Kidney (tissue), 14 donors: ENCODE results near the gene TBC1D5. TPM values are rescaled to one million over a fixed set of nuclear protein-coding genes. Genes with fewer than 3 reads are reported as not detected.
"Not testable (repeated sequence)": the region's sequence is repeated elsewhere in the genome, so short reads cannot be mapped to it uniquely, and the experiment has no call there.

Source experiments
- DNase-seq, 5 donors: peaks; one replicate each; pipeline ENCODE4 v3.0.0-alpha.2; 2013 to 2020
- FAIRE-seq: peaks from 2 replicates; lab custom pipeline; 2012; peaks lifted over from hg19 to GRCh38; lab: Jason Lieb, UNC
- H3K27ac ChIP-seq, 2 donors: one replicate each; pipeline ENCODE4 v1.7.0; 2013; ENCODE audit warnings: low read depth in 2 of 2, low read length in 2 of 2, inconsistent platforms in 1 of 2
- H3K27me3 ChIP-seq: one replicate; pipeline ENCODE4 v1.7.1; 2013; ENCODE audit warnings: low read length, inconsistent platforms; ENCODE audit not compliant: control insufficient read depth, insufficient read depth
- H3K36me3 ChIP-seq, 3 donors: one replicate each; pipeline versions ENCODE4 v1.7.0 to v1.7.1; 2013; ENCODE audit warnings: low read length in 3 of 3, control low read depth in 1 of 3, inconsistent platforms in 1 of 3; ENCODE audit not compliant: insufficient read depth in 3 of 3, control insufficient read depth in 2 of 3
- H3K4me1 ChIP-seq, 3 donors: one replicate each; pipeline versions ENCODE4 v1.7.0 to v1.7.1; 2013; ENCODE audit warnings: low read length in 3 of 3, inconsistent platforms in 1 of 3, low read depth in 1 of 3; ENCODE audit not compliant: control insufficient read depth in 2 of 3, insufficient read depth in 2 of 3
- H3K4me3 ChIP-seq, 3 donors: one replicate each; pipeline versions ENCODE4 v1.7.0 to v1.8.1; 2013; ENCODE audit warnings: low read length in 3 of 3, control low read depth in 1 of 3, inconsistent platforms in 1 of 3
- H3K9ac ChIP-seq, 3 donors: one replicate each; pipeline versions ENCODE4 v1.7.0 to v1.7.1; 2013; ENCODE audit warnings: low read length in 3 of 3, control low read depth in 1 of 3, inconsistent platforms in 1 of 3
- H3K9me3 ChIP-seq, 3 donors: one replicate each; pipeline versions ENCODE4 v1.7.0 to v1.7.1; 2013; ENCODE audit warnings: low read length in 3 of 3, control low read depth in 1 of 3, inconsistent platforms in 1 of 3; ENCODE audit not compliant: control insufficient read depth in 2 of 3, insufficient read depth in 1 of 3
- intact Hi-C: fragments of 100-400 bp; cut with DNase I; formaldehyde crosslinking; loops from one replicate; pipeline ENCODE4 v1.11.1; 2022
- polyA plus RNA-seq: library from polyadenylated mRNA; stranded (reverse); fragments of 350-450 nt; fragmentation: Illumina TruSeq; extraction: RNeasy Lipid Tissue Mini Kit (QIAGEN cat#74804); gene quantifications from one replicate; pipeline ENCODE4 v1.2.3, GENCODE V29; 2014; ENCODE audit warnings: low read depth, low replicate concordance; ENCODE audit not compliant: insufficient read depth
- total RNA-seq: library from RNA; stranded (reverse); fragmentation: NEBNext Ultra II Directional; extraction: Animal tissue kit (Norgen Biotek cat#: 25700); gene quantifications from one replicate; pipeline ENCODE4 v1.2.1, GENCODE V29; 2021
- TF ChIP-seq, protein P1 (sequence below): IDR thresholded peaks from 3 replicates; pipeline ENCODE4 v1.5.1; 2012; ENCODE audit warnings: mild to moderate bottlenecking, moderate library complexity, borderline replicate concordance; ENCODE audit not compliant: insufficient read depth; ENCODE audit errors: extremely low read depth
- donor health status: control.
- donor health status: control.
- donor health status: control.
- donor health status: control.
- donor health status: control.
- donor health status: DM: yes; HTN: yes; CAD: no.
- donor health status: Normal renal cell carcinoma (clear cell type).

The TBC1D5 gene
- total and polyA plus RNA-seq, 2 donors from 2014 or later = 9.7 to 77.7 TPM

DNA sequence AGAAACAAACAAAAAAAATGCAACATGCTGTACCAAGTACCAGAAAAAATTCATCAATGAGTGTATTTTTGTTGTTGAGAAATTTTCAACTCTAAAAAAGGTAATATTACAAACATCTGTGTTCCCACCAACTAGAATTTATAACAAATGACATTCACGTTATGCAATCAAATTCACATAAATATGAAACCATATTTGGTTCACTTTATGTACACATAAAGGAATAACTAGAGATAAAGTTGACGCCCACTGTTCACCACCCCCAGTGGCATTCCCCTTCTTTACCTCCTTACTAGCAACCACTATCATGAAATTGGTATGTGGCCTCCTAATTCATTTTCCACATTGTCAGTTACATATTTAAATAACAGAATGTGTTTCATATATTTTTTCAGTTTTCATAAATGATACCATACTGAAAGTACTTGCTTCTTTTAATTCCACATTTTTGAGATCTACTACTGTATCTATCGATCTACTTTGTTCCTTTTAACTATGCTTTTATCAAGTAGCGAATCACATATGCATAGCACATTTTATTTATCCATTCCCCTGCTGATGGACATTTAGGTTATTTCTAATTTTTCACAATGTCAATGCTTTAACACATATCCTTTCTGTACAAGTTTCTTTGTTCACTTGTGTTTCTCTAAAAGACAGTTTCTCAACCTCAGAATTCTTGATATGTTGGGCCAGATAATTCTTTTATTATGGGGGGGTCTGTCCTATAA, 34.5 kb downstream of the TBC1D5 start:
- FAIRE-seq (no peak), DNase-seq (no peak)
- no peak overlapping the region for H3K9ac ChIP-seq
- no peak overlapping the region for H3K27ac ChIP-seq
- H3K4me3 ChIP-seq = no peak overlapping the region
- H3K9me3 ChIP-seq = no peaks in the 10 kb centered on the region
- no peaks in the 10 kb centered on the region for H3K27me3 ChIP-seq
- TF ChIP-seq, protein P1, sequence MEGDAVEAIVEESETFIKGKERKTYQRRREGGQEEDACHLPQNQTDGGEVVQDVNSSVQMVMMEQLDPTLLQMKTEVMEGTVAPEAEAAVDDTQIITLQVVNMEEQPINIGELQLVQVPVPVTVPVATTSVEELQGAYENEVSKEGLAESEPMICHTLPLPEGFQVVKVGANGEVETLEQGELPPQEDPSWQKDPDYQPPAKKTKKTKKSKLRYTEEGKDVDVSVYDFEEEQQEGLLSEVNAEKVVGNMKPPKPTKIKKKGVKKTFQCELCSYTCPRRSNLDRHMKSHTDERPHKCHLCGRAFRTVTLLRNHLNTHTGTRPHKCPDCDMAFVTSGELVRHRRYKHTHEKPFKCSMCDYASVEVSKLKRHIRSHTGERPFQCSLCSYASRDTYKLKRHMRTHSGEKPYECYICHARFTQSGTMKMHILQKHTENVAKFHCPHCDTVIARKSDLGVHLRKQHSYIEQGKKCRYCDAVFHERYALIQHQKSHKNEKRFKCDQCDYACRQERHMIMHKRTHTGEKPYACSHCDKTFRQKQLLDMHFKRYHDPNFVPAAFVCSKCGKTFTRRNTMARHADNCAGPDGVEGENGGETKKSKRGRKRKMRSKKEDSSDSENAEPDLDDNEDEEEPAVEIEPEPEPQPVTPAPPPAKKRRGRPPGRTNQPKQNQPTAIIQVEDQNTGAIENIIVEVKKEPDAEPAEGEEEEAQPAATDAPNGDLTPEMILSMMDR = no peak
- no peaks in the 10 kb centered on the region for H3K36me3 ChIP-seq
- intact Hi-C loops = no loop called here
- no peaks in the 10 kb centered on the region for H3K4me1 ChIP-seq

DNA sequence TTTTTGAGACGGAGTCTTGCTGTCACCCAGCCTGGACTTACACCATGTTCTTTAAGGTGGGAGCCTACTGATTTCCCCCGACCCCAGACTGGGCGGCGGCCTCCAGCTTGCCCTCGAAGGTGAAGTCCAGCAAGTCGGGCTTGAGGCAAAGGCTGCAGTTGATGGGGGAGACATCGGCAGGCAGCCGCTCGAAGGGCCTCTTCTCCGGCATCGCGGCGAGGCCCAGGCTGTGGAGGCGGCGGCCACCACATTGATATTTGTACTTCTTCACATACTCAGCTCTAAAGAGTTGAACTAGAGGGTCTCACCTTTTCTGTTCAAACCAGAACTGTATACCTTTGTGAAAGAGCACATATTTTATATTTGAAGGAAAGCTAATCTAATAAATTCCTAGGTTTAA, 36.4 kb downstream of the TBC1D5 start:
- H3K27me3 ChIP-seq, H3K36me3 ChIP-seq, H3K27ac ChIP-seq, H3K4me1 ChIP-seq, H3K9me3 ChIP-seq, DNase-seq, H3K4me3 ChIP-seq, FAIRE-seq, intact Hi-C loops, H3K9ac ChIP-seq: not testable (repeated sequence)

DNA sequence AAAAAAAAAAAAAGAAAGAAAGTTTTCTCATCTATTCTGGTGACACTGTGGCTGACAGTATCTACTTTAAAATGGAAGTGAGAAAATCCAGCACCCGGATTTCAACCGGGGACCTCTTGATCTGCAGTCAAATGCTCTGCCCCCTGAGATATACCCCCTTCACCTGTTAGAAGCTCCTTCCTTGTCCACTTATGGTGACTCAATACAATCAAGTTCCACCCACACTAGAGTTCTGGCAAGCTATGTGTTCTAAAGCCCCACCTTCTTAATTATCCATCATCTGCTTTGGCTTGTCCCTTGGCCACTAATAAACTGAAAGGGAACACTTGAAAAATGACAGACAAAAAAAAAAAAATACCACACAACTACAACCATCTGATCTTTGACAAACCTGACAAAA, 42.6 kb downstream of the TBC1D5 start:
- intact Hi-C loops, H3K27ac ChIP-seq: not testable (repeated sequence)

DNA sequence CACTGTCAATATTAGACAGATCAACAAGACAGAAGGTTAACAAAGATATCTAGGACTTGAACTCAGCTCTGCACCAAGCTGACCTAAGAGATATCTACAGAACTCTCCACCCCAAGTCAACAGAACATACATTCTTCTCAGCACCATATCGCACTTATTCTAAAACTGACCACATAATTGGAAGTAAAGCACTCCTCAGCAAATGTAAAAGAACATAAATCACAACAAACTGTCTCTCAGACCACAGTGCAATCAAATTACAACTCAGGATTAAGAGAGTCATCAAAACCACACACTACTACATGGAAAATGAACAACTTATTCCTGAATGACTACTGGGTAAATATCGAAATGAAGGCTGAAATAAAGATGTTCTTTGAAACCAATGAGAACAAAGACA, 46.8 kb downstream of the TBC1D5 start:
- H3K9me3 ChIP-seq, H3K4me1 ChIP-seq, H3K36me3 ChIP-seq, FAIRE-seq, H3K27ac ChIP-seq, H3K27me3 ChIP-seq, intact Hi-C loops, H3K4me3 ChIP-seq, H3K9ac ChIP-seq, DNase-seq: not testable (repeated sequence)

More for the DNA sequence above, 42.6 kb downstream of the TBC1D5 start:
- not testable (repeated sequence) for FAIRE-seq, H3K4me1 ChIP-seq, H3K9ac ChIP-seq, H3K36me3 ChIP-seq, H3K9me3 ChIP-seq, DNase-seq, H3K27me3 ChIP-seq, H3K4me3 ChIP-seq

DNA sequence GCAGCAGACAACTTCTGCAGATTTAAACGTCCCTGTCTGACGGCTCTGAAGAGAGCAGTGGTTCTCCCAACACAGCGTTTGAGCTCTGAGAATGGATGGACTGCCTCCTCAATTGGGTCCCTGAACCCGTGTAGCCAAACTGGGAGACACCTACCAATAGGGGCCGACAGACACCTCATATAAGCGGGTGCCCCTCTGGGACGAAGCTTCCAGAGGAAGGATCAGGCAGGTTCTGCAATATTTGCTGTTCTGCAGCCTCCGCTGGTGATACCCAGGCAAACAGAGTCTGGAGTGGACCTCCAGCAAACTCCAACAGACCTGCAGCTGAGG, 48.8 kb downstream of the TBC1D5 start:
- H3K36me3 ChIP-seq, FAIRE-seq, DNase-seq, intact Hi-C loops, H3K4me3 ChIP-seq, H3K9ac ChIP-seq, H3K27ac ChIP-seq, H3K9me3 ChIP-seq, H3K4me1 ChIP-seq, H3K27me3 ChIP-seq: not testable (repeated sequence)

DNA sequence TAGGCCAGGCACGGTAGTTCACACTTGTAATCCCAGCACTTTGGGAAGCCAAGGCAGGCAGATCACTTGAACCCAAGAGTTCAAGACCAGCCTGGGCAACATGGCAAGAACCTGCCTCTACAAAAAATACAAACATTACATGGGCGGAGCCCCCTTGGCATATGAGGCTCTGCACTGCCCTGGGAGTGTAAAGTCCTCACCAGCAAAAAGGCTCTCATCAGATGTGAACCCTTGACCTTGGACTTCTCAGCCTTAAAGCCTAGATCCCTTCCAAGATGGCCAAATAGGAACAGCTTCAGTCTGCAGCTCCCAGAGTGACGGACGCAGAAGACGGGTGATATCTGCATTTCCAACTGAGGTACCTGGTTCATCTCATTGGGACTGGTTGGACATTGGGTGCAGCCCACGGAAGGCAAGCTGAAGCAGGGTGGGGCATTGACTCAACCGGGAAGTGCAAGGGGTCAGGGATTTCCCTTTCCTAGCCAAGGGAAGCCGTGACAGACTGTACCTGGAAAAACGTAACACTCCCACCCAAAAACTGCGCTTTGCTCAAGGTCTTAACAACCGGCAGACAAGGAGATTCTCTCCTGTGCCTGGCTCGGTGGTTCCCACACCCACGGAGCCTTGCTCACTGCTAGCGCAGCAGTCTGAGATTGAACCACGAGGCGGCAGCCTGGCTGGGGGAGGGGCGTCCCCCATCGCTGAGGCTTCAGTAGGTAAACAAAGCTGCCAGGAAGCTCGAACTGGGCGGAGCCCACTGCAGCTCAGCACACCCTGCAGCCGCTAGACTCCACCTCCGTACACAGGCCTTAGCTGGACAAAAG, 49.4 kb downstream of the TBC1D5 start:
- FAIRE-seq, H3K27me3 ChIP-seq, H3K27ac ChIP-seq, intact Hi-C loops, H3K4me3 ChIP-seq, H3K9ac ChIP-seq, H3K9me3 ChIP-seq, H3K36me3 ChIP-seq, H3K4me1 ChIP-seq: not testable (repeated sequence)
- peak in 1 of 5 donors; percentile 66 for DNase-seq
